ENCODE results near the gene SLC24A4. TPM values are rescaled to one million over a fixed set of nuclear protein-coding genes. Genes with fewer than 3 reads are reported as not detected.

The SLC24A4 gene
- 1 to 10 TPM in 3 of 4 donors, under 1 TPM in 1; 0.75 to 1.9 (median 1.4) TPM for total RNA-seq

GRCh38 chr14:92323011-92323915 lies at the start of gene SLC24A4:
Gene SLC24A4 (plus strand): TSS chr14:92323165. CDS start chr14:92323831, 666 bp downstream.
- no peak for TF ChIP-seq CTCF (IDR thresholded peaks at IDR 0.05; ENCODE audit: low read depth)

- TF ChIP-seq CTCF (IDR thresholded peaks at IDR 0.05; ENCODE audit: low read depth): no peak
Measured at GRCh38 chr14:92273166-92273565, 49.8 kb upstream of the SLC24A4 start.

- no peak for TF ChIP-seq CTCF (IDR thresholded peaks at IDR 0.05; ENCODE audit: low read depth)
Measured at GRCh38 chr14:92274055-92274454, 48.9 kb upstream of the SLC24A4 start.

- no peak for TF ChIP-seq CTCF (IDR thresholded peaks at IDR 0.05; ENCODE audit: low read depth)
Measured at GRCh38 chr14:92276074-92276473, 46.9 kb upstream of the SLC24A4 start.

GRCh38 chr14:92277031-92277430 lies 45.9 kb upstream of the SLC24A4 start:
- no peak for TF ChIP-seq CTCF (IDR thresholded peaks at IDR 0.05; ENCODE audit: low read depth)

GRCh38 chr14:92280554-92281262 lies 42.3 kb upstream of the SLC24A4 start:
- TF ChIP-seq CTCF (IDR thresholded peaks at IDR 0.05; ENCODE audit: low read depth): no peak

- TF ChIP-seq CTCF (IDR thresholded peaks at IDR 0.05; ENCODE audit: low read depth): no peak
Measured at GRCh38 chr14:92282669-92283068, 40.3 kb upstream of the SLC24A4 start.
